ENCODE data around the gene INTS11. TPM values are rescaled to one million over a fixed set of nuclear protein-coding genes. Genes with fewer than 3 reads are reported as not detected.

INTS11 gene
- total and polyA plus RNA-seq, 9 of the 15 experiments (the other 6 are each of a cell fraction or from before 2014, with no cell fraction given), result 3.6 to 183 (median 110) TPM

GRCh38 chr1:1320666-1321448, 3.6 kb downstream of the INTS11 start (continued):
- TF ChIP-seq ZNF318 (IDR thresholded peaks at IDR 0.05; ENCODE audit: borderline replicate concordance in 1 of 2, low read depth in 1 of 2) (no peak), ZFP30 (CRISPR knock-in tag; IDR thresholded peaks at IDR 0.05; ENCODE audit: borderline replicate concordance) (no peak), YY1 (IDR thresholded peaks at IDR 0.05; ENCODE audit: borderline replicate concordance in 1 of 3, control insufficient read depth in 1 of 3, extremely low read depth in 1 of 3, insufficient read depth in 3 of 3, insufficient read length in 1 of 3, insufficient replicate concordance in 2 of 3, low read depth in 1 of 3, low read length in 2 of 3) (no peak), RBM22 (IDR thresholded peaks at IDR 0.05; ENCODE audit: low read depth, low read length, poor library complexity, severe bottlenecking) (peak; percentile 47), HDAC2 (IDR thresholded peaks at IDR 0.05) (no peak)

Data from K562 (cell line).